Stomach (tissue), 8 donors: ENCODE data around the gene FXR2. TPM values are rescaled to one million over a fixed set of nuclear protein-coding genes. Genes with fewer than 3 reads are reported as not detected.

Experiments
- polyA plus RNA-seq, 3 donors: library from polyadenylated mRNA; stranded (reverse); fragments of 200-250 nt; gene quantifications; one replicate each; pipeline ENCODE4 v1.2.3, GENCODE V29; 2013
- small RNA-seq, 4 donors: library from RNA; depleted of rRNA; stranded (forward); fragments of <200 nt; gene quantifications; one replicate each; pipeline ENCODE3, GENCODE V24; 2016
- total RNA-seq, 5 donors: library from RNA; depleted of rRNA; stranded (reverse); fragments of >200 nt; gene quantifications; one replicate each; pipeline versions ENCODE4 v1.1.0 to v1.2.3, GENCODE V29; 2014 to 2016
- donor health status: healthy with polysubstance abuse.
- donor health status: Bipolar disorder and iron deficiency.
- donor health status: healthy.

FXR2 gene
- total and polyA plus RNA-seq, 8 donors, result 11.0 to 33.3 (median 23.3) TPM

Small RNA genes within 50 kb of the gene (small RNA-seq; reads per million reads assigned to genes)
- gene CD68 (0 reads per million in 4 donors), gene SNORA48 (0 reads per million in 4 donors), gene SNORD10 (0 reads per million in 4 donors)

Other genes starting within 250 kb of the FXR2 start
- 10 to 100 TPM in 3 of 5 donors, 1 to 10 TPM in 2; 5.7 to 37.1 (median 22.2) TPM for gene TNK1, start 233.8 kb downstream of the FXR2 start, total RNA-seq
- gene TNK1, start 233.8 kb downstream of the FXR2 start, polyA plus RNA-seq, result 10 to 100 TPM in 1 of 3 donors, 1 to 10 TPM in 2; 6.0 to 12.1 (median 7.8) TPM
- gene PLSCR3, start 220.4 kb downstream of the FXR2 start, total RNA-seq, result 100 to 1,000 TPM in 1 of 5 donors, 10 to 100 TPM in 2, 1 to 10 TPM in 1, not detected in 1; 7.9 to 101 (median 29.6) TPM
- 10 to 100 TPM; 21.9 to 27.1 (median 24.4) TPM for gene PLSCR3, start 220.4 kb downstream of the FXR2 start, polyA plus RNA-seq
- 100 to 1,000 TPM in 2 of 5 donors, 10 to 100 TPM in 2, not detected in 1; 39.8 to 347 (median 161) TPM for gene TMEM256, start 210.8 kb downstream of the FXR2 start, total RNA-seq
- 100 to 1,000 TPM; 189 to 282 (median 279) TPM for gene TMEM256, start 210.8 kb downstream of the FXR2 start, polyA plus RNA-seq
- gene NLGN2, start 207.1 kb downstream of the FXR2 start, total RNA-seq, result 10 to 100 TPM in 3 of 5 donors, 1 to 10 TPM in 2; 4.6 to 42.0 (median 13.8) TPM
- 1 to 10 TPM; 1.7 to 7.9 (median 1.8) TPM for gene NLGN2, start 207.1 kb downstream of the FXR2 start, polyA plus RNA-seq
- gene SPEM1, start 194.6 kb downstream of the FXR2 start, total RNA-seq, result not detected
- under 1 TPM in 1 of 3 donors, not detected in 2; 0.20 TPM for gene SPEM1, start 194.6 kb downstream of the FXR2 start, polyA plus RNA-seq
- not detected for gene SPEM2, start 189.3 kb downstream of the FXR2 start, total RNA-seq
- gene SPEM2, start 189.3 kb downstream of the FXR2 start, polyA plus RNA-seq, result not detected
- not detected for gene SPEM3, start 186.0 kb downstream of the FXR2 start, total RNA-seq
- gene SPEM3, start 186.0 kb downstream of the FXR2 start, polyA plus RNA-seq, result not detected
- 10 to 100 TPM in 2 of 5 donors, 1 to 10 TPM in 2, not detected in 1; 1.3 to 48.4 (median 9.0) TPM for gene TMEM102, start 179.5 kb downstream of the FXR2 start, total RNA-seq
- gene TMEM102, start 179.5 kb downstream of the FXR2 start, polyA plus RNA-seq, result 1 to 10 TPM; 4.5 to 7.9 (median 6.4) TPM
- 10 to 100 TPM in 1 of 5 donors, under 1 TPM in 1, not detected in 3; 0.37 to 15.6 TPM for gene FGF11, start 175.4 kb downstream of the FXR2 start, total RNA-seq
- gene FGF11, start 175.4 kb downstream of the FXR2 start, polyA plus RNA-seq, result 1 to 10 TPM in 1 of 3 donors, under 1 TPM in 1, not detected in 1; 0.50 to 2.9 TPM
- gene CHRNB1, start 169.8 kb downstream of the FXR2 start, total RNA-seq, result 1 to 10 TPM in 3 of 5 donors, not detected in 2; 1.8 to 6.4 (median 4.2) TPM
- gene CHRNB1, start 169.8 kb downstream of the FXR2 start, polyA plus RNA-seq, result 10 to 100 TPM in 2 of 3 donors, 1 to 10 TPM in 1; 9.2 to 12.0 (median 10.7) TPM
- gene ZBTB4, start 135.3 kb downstream of the FXR2 start, total RNA-seq, result 10 to 100 TPM; 15.8 to 31.5 (median 29.0) TPM
- 10 to 100 TPM; 16.3 to 18.0 (median 17.9) TPM for gene ZBTB4, start 135.3 kb downstream of the FXR2 start, polyA plus RNA-seq
- gene SLC35G6, start 133.5 kb downstream of the FXR2 start, total RNA-seq, result not detected
- gene SLC35G6, start 133.5 kb downstream of the FXR2 start, polyA plus RNA-seq, result not detected
- gene POLR2A, start 130.5 kb downstream of the FXR2 start, total RNA-seq, result 100 to 1,000 TPM in 2 of 5 donors, 10 to 100 TPM in 3; 55.4 to 750 (median 85.2) TPM
- 10 to 100 TPM in 1 of 3 donors, 1 to 10 TPM in 2; 8.1 to 12.7 (median 10.0) TPM for gene POLR2A, start 130.5 kb downstream of the FXR2 start, polyA plus RNA-seq
- gene TNFSF12, start 65.8 kb downstream of the FXR2 start, total RNA-seq, result 100 to 1,000 TPM in 1 of 5 donors, 10 to 100 TPM in 3, 1 to 10 TPM in 1; 6.1 to 199 (median 49.6) TPM
- gene TNFSF12, start 65.8 kb downstream of the FXR2 start, polyA plus RNA-seq, result 10 to 100 TPM; 31.7 to 48.0 (median 45.1) TPM
- 10 to 100 TPM; 15.6 to 55.4 (median 22.6) TPM for gene TNFSF13, start 56.1 kb downstream of the FXR2 start, total RNA-seq
- gene TNFSF13, start 56.1 kb downstream of the FXR2 start, polyA plus RNA-seq, result 10 to 100 TPM; 24.0 to 35.9 (median 32.0) TPM
- gene SENP3, start 53.0 kb downstream of the FXR2 start, total RNA-seq, result 10 to 100 TPM; 22.0 to 78.6 (median 49.9) TPM
- 10 to 100 TPM; 39.3 to 55.0 (median 53.0) TPM for gene SENP3, start 53.0 kb downstream of the FXR2 start, polyA plus RNA-seq
- gene CD68, start 35.3 kb downstream of the FXR2 start, total RNA-seq, result 10 to 100 TPM; 11.1 to 19.2 (median 13.9) TPM
- gene CD68, start 35.3 kb downstream of the FXR2 start, polyA plus RNA-seq, result 10 to 100 TPM; 13.8 to 39.6 (median 28.9) TPM
- 100 to 1,000 TPM in 3 of 5 donors, 10 to 100 TPM in 2; 64.8 to 188 (median 117) TPM for gene MPDU1, start 31.0 kb downstream of the FXR2 start, total RNA-seq
- gene MPDU1, start 31.0 kb downstream of the FXR2 start, polyA plus RNA-seq, result 10 to 100 TPM; 27.2 to 67.4 (median 64.0) TPM
- gene SOX15, start 24.8 kb downstream of the FXR2 start, total RNA-seq, result 1 to 10 TPM in 1 of 5 donors, not detected in 4; 1.7 TPM
- 10 to 100 TPM in 1 of 3 donors, under 1 TPM in 2; 0.76 to 48.1 (median 0.81) TPM for gene SOX15, start 24.8 kb downstream of the FXR2 start, polyA plus RNA-seq
- gene SAT2, start 12.9 kb upstream of the FXR2 start, total RNA-seq, result 100 to 1,000 TPM in 2 of 5 donors, 10 to 100 TPM in 3; 11.6 to 235 (median 42.6) TPM
- gene SAT2, start 12.9 kb upstream of the FXR2 start, polyA plus RNA-seq, result 100 to 1,000 TPM; 126 to 209 (median 184) TPM
- 1 to 10 TPM in 1 of 5 donors, not detected in 4; 1.2 TPM for gene SHBG, start 15.2 kb upstream of the FXR2 start, total RNA-seq
- gene SHBG, start 15.2 kb upstream of the FXR2 start, polyA plus RNA-seq, result under 1 TPM in 2 of 3 donors, not detected in 1; 0.20 to 0.37 TPM
- under 1 TPM in 2 of 5 donors, not detected in 3; 0.45 to 0.55 TPM for gene ATP1B2, start 36.0 kb upstream of the FXR2 start, total RNA-seq
- under 1 TPM; 0.12 to 0.90 (median 0.76) TPM for gene ATP1B2, start 36.0 kb upstream of the FXR2 start, polyA plus RNA-seq
- 10 to 100 TPM in 4 of 5 donors, 1 to 10 TPM in 1; 5.8 to 34.8 (median 25.2) TPM for gene TP53, start 72.6 kb upstream of the FXR2 start, total RNA-seq
- 10 to 100 TPM; 12.3 to 26.4 (median 13.0) TPM for gene TP53, start 72.6 kb upstream of the FXR2 start, polyA plus RNA-seq
- 1 to 10 TPM; 1.8 to 3.9 (median 2.9) TPM for gene WRAP53, start 73.6 kb upstream of the FXR2 start, total RNA-seq
- gene WRAP53, start 73.6 kb upstream of the FXR2 start, polyA plus RNA-seq, result 10 to 100 TPM in 2 of 3 donors, 1 to 10 TPM in 1; 8.6 to 12.6 (median 11.6) TPM
- gene EFNB3, start 90.3 kb upstream of the FXR2 start, total RNA-seq, result 1 to 10 TPM in 2 of 5 donors, under 1 TPM in 1, not detected in 2; 0.29 to 2.9 (median 2.2) TPM
- gene EFNB3, start 90.3 kb upstream of the FXR2 start, polyA plus RNA-seq, result 1 to 10 TPM in 1 of 3 donors, under 1 TPM in 2; 0.31 to 1.6 (median 0.92) TPM
- 1 to 10 TPM in 1 of 5 donors, under 1 TPM in 3, not detected in 1; under 0.01 to 8.0 (median 0.24) TPM for gene DNAH2, start 102.8 kb upstream of the FXR2 start, total RNA-seq
- under 1 TPM in 2 of 3 donors, not detected in 1; 0.08 to 0.31 TPM for gene DNAH2, start 102.8 kb upstream of the FXR2 start, polyA plus RNA-seq
- gene KDM6B, start 219.3 kb upstream of the FXR2 start, total RNA-seq, result 10 to 100 TPM in 4 of 5 donors, 1 to 10 TPM in 1; 7.5 to 27.2 (median 12.9) TPM
- 1 to 10 TPM; 4.6 to 9.6 (median 6.0) TPM for gene KDM6B, start 219.3 kb upstream of the FXR2 start, polyA plus RNA-seq
- 1 to 10 TPM in 3 of 5 donors, not detected in 2; 1.8 to 3.8 (median 3.5) TPM for gene TMEM88, start 240.2 kb upstream of the FXR2 start, total RNA-seq
- 10 to 100 TPM; 17.0 to 36.0 (median 17.4) TPM for gene TMEM88, start 240.2 kb upstream of the FXR2 start, polyA plus RNA-seq
- 100 to 1,000 TPM in 2 of 5 donors, 10 to 100 TPM in 3; 42.0 to 281 (median 94.5) TPM for gene NAA38, start 242.7 kb upstream of the FXR2 start, total RNA-seq
- gene NAA38, start 242.7 kb upstream of the FXR2 start, polyA plus RNA-seq, result 100 to 1,000 TPM; 131 to 153 (median 151) TPM
- gene CYB5D1, start 243.1 kb upstream of the FXR2 start, total RNA-seq, result 10 to 100 TPM in 1 of 5 donors, 1 to 10 TPM in 3, not detected in 1; 1.8 to 12.0 (median 3.3) TPM
- gene CYB5D1, start 243.1 kb upstream of the FXR2 start, polyA plus RNA-seq, result 1 to 10 TPM; 4.9 to 9.0 (median 5.3) TPM